Measurements from ENCODE around the gene GGTA1. TPM values are rescaled to one million over a fixed set of nuclear protein-coding genes. Genes with fewer than 3 reads are reported as not detected.

GGTA1 gene
- total RNA-seq, 1 donor from 2014 or later = not detected

DNA sequence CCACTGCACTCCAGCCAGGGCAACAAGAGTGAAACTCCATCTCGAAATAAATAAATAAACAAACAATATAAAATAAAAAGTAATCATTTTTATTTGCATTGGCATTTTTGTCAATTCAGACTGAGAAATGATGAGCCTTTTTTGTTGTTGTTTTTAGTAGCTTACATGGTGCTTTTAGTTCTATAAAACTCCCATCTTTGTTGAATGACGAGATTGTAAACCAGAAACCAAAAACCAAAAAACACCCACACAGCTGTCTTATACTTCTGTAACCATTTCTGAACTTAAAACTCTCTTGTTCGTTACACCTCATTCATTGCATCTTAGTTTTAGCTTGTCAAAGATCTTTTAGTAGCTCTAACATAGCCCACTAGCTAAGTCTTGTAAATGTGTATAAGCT lies 44.7 kb downstream of the GGTA1 start:
- TF ChIP-seq, protein P1, sequence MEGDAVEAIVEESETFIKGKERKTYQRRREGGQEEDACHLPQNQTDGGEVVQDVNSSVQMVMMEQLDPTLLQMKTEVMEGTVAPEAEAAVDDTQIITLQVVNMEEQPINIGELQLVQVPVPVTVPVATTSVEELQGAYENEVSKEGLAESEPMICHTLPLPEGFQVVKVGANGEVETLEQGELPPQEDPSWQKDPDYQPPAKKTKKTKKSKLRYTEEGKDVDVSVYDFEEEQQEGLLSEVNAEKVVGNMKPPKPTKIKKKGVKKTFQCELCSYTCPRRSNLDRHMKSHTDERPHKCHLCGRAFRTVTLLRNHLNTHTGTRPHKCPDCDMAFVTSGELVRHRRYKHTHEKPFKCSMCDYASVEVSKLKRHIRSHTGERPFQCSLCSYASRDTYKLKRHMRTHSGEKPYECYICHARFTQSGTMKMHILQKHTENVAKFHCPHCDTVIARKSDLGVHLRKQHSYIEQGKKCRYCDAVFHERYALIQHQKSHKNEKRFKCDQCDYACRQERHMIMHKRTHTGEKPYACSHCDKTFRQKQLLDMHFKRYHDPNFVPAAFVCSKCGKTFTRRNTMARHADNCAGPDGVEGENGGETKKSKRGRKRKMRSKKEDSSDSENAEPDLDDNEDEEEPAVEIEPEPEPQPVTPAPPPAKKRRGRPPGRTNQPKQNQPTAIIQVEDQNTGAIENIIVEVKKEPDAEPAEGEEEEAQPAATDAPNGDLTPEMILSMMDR (IDR thresholded peaks at IDR 0.05; ENCODE audit: partially characterized antibody, unreplicated experiment) = no peak
- Mint-ChIP-seq H3K27me3 (ENCODE audit: unreplicated experiment) (peaks cover 2% of the 10 kb centered on the region), H3K4me3 (ENCODE audit: unreplicated experiment) (no peak overlapping the region), H3K36me3 (ENCODE audit: unreplicated experiment) (no peaks in the 10 kb centered on the region), H3K27ac (ENCODE audit: unreplicated experiment) (no peak overlapping the region), H3K9me3 (ENCODE audit: unreplicated experiment) (no peaks in the 10 kb centered on the region), H3K4me1 (ENCODE audit: low read depth, unreplicated experiment) (no peaks in the 10 kb centered on the region)
- no peak for DNase-seq

DNA sequence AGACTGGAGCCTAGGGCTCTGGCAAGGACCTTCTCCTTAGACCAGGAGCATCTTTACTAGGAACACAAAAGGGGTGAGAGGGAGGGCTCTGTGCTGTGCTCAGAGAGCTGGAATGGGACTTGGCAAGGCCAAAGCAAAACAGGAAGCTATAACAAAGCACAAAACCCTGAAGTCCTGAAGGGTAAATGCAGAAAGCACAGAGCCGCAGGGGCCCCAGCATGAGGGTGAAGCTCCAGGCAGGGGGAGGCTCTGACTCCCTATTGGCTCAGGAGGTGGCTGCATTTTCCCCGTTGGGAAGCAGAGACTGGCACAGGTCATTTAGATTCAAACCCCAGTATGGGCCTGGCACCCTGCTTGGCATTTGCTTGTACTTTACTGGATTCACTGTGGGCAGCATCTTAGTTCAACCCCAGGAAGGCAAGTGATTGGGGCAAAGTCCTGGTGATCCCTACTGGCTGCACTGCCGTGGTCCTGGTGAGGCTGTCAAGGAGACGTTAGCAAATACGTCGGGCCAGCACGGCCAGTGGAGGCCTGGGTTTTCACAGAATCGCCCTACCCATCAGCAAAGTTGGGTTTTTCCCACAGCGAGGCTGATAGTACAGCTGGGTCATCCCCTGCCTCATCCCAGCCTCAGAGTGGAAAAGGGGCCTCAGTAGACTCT lies 46.3 kb downstream of the GGTA1 start:
- TF ChIP-seq, protein P1 (IDR thresholded peaks at IDR 0.05; ENCODE audit: partially characterized antibody, unreplicated experiment) = no peak
- Mint-ChIP-seq H3K36me3 (ENCODE audit: unreplicated experiment) (no peaks in the 10 kb centered on the region), H3K4me3 (ENCODE audit: unreplicated experiment) (no peak overlapping the region), H3K9me3 (ENCODE audit: unreplicated experiment) (no peaks in the 10 kb centered on the region), H3K27me3 (ENCODE audit: unreplicated experiment) (peaks cover 2% of the 10 kb centered on the region), H3K4me1 (ENCODE audit: low read depth, unreplicated experiment) (no peaks in the 10 kb centered on the region), H3K27ac (ENCODE audit: unreplicated experiment) (no peak overlapping the region)
- DNase-seq = no peak

DNA sequence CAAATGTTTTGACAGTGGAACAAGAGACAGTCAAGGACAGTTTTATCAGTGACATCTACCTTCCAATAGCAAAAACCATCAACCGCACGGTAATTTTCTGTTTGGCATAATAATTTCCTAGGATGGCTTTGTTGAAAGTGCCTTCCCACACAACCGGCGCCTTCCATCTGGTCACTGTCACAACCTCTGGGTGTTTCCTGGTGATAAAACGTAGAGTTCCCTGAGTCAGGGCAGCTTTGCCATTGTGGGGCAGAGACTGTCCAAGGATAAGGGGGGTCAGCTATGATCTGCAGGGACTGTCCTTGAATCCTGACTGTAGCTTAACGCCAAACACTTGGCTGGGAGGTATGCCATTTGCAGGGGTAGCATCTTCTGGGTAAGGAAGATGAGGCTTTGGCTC lies 47.6 kb downstream of the GGTA1 start:
- Mint-ChIP-seq H3K27ac (ENCODE audit: unreplicated experiment) (no peak overlapping the region), H3K4me3 (ENCODE audit: unreplicated experiment) (no peak overlapping the region), H3K4me1 (ENCODE audit: low read depth, unreplicated experiment) (no peaks in the 10 kb centered on the region), H3K36me3 (ENCODE audit: unreplicated experiment) (no peaks in the 10 kb centered on the region), H3K9me3 (ENCODE audit: unreplicated experiment) (no peaks in the 10 kb centered on the region), H3K27me3 (ENCODE audit: unreplicated experiment) (peaks cover 1% of the 10 kb centered on the region)
- TF ChIP-seq, protein P1 (IDR thresholded peaks at IDR 0.05; ENCODE audit: partially characterized antibody, unreplicated experiment) = no peak
- DNase-seq = no peak

DNA sequence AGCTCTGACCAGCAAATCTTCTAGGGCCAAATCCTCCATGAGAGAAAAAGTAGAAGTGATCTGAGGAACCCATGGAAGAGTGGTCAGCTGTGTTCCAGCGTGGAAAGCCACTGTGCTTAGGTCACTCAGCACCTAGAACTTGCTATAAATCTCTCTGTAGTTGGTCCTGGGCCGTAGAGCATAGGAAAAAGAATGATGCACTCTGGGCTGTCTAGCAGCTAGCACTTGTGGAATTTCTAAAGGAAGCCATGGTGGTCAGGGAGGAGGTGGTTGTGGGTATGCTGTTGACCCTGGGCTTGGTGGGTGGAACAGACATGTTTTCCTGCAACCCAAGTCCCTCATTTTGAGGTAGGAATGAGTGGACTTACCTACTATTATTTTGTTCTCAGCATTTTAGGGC lies 48.1 kb downstream of the GGTA1 start:
- no peaks in the 10 kb centered on the region for H3K4me1 Mint-ChIP-seq (ENCODE audit: low read depth, unreplicated experiment)

DNA sequence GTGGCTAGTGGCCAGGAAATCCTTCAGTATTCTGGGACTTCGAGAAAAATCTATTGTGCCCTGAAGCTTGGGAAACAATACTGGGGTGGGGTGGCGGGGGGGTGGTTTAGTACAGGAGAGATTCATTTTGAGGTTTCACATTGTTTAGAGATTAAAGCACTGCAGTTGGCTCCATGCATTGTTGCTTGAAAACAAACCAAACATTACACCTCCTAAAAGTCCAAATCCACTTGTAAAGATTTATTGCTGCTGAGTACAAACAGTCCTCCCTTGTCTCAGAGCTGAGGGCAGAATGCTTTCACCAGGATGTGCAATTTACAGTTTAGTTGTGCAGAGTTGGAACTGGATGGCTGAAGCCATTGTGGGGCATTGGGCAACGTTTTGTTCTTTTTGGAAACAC lies 49.4 kb downstream of the GGTA1 start:
- H3K9me3 Mint-ChIP-seq (ENCODE audit: unreplicated experiment) = no peaks in the 10 kb centered on the region
- DNase-seq = no peak
- no peaks in the 10 kb centered on the region for H3K4me1 Mint-ChIP-seq (ENCODE audit: low read depth, unreplicated experiment)
- no peaks in the 10 kb centered on the region for H3K36me3 Mint-ChIP-seq (ENCODE audit: unreplicated experiment)
- TF ChIP-seq, protein P1 (IDR thresholded peaks at IDR 0.05; ENCODE audit: partially characterized antibody, unreplicated experiment) = no peak
- no peaks in the 10 kb centered on the region for H3K27me3 Mint-ChIP-seq (ENCODE audit: unreplicated experiment)
- no peak overlapping the region for H3K27ac Mint-ChIP-seq (ENCODE audit: unreplicated experiment)
- no peak overlapping the region for H3K4me3 Mint-ChIP-seq (ENCODE audit: unreplicated experiment)

More for the DNA sequence above, 48.1 kb downstream of the GGTA1 start:
- Mint-ChIP-seq H3K36me3 (ENCODE audit: unreplicated experiment) (no peaks in the 10 kb centered on the region), H3K27ac (ENCODE audit: unreplicated experiment) (peak overlapping the region; percentile 1), H3K4me3 (ENCODE audit: unreplicated experiment) (no peak overlapping the region), H3K27me3 (ENCODE audit: unreplicated experiment) (no peaks in the 10 kb centered on the region), H3K9me3 (ENCODE audit: unreplicated experiment) (no peaks in the 10 kb centered on the region)
- no peak for DNase-seq
- TF ChIP-seq, protein P1 (IDR thresholded peaks at IDR 0.05; ENCODE audit: partially characterized antibody, unreplicated experiment) = no peak

All from glutamatergic neuron (in vitro differentiated cells).